ENCODE measurements around the gene SRPX2.
A peak's percentile ranks its signal among the peaks of the same experiment; 100 is the strongest.

Gene SRPX2, protein sequence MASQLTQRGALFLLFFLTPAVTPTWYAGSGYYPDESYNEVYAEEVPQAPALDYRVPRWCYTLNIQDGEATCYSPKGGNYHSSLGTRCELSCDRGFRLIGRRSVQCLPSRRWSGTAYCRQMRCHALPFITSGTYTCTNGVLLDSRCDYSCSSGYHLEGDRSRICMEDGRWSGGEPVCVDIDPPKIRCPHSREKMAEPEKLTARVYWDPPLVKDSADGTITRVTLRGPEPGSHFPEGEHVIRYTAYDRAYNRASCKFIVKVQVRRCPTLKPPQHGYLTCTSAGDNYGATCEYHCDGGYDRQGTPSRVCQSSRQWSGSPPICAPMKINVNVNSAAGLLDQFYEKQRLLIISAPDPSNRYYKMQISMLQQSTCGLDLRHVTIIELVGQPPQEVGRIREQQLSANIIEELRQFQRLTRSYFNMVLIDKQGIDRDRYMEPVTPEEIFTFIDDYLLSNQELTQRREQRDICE

DNA sequence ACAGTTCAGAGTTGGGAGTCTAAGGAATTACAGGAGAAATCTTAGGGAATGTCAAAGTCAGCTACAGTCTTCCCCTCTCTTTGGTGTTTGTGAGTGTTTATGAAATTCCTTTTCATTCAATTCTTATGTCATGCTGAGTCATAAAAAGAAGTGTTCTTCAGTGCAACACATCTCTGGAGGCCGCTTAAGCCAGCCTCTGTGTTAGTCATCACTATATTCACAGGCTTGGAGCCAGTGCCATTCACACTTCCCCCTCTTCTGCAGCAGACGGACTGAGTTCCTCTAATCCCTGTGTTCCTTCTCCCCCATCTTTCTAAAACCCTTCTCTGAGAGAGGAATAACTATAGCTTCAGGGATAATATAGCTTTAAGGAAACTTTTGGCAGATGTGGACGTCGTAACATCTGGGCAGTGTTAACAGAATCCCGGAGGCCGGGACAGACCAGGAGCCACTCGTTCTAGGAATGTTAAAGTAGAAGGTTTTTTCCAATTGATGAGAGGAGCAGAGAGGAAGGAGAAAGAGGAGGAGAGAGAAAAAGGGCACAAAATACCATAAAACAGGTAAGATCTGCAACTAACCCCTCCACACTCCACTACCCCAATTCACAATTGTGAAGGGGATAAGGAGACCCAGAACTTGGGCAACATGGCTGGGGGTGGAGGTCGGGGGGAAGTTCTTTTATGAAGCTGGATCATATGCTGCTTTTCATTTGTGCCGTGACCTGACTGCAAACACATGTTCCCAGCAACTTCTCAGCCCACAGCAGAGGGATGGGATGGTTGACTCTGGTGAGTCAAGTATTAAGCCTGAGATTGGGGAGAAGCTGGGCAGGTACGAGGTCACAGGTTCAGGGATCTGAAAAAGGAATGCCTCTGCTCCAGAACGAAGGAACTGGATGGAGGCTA is at the start of gene SRPX2:
Gene SRPX2 (plus strand): TSS at position 244 of the 905 bp plus-strand sequence. CDS start 2,124 bp downstream, outside the sequence.
- DNase-seq (ENCODE audit: low read depth in 2 of 2), result no peak

DNA sequence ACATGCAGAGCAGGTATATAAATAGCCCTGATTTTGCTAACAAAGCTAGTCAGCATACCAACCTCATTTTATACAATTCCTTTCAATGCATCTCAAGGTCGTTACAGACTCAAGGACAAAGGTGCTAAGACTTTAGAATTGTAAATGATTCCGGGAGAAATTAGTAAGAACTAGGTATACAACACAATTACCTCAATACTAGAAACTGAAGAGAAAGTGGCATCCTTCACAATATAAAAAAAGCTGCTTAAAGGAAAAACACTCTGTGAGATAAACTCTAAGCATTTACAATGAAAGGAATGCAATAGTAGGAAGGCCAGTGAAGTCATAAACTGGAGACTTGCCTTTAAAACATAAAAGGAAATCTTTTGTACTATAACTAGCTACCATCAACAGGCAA is 47.4 kb upstream of the SRPX2 start:
- no peak for DNase-seq (ENCODE audit: low read depth in 2 of 2)

DNA sequence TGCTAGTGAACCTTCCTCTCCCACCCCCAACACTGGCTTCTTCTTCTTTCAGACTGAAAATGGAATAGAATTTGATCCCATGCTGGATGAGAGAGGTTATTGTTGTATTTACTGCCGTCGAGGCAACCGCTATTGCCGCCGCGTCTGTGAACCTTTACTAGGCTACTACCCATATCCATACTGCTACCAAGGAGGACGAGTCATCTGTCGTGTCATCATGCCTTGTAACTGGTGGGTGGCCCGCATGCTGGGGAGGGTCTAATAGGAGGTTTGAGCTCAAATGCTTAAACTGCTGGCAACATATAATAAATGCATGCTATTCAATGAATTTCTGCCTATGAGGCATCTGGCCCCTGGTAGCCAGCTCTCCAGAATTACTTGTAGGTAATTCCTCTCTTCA is 44.5 kb upstream of the SRPX2 start:
- DNase-seq (ENCODE audit: low read depth in 2 of 2), result no peak

DNA sequence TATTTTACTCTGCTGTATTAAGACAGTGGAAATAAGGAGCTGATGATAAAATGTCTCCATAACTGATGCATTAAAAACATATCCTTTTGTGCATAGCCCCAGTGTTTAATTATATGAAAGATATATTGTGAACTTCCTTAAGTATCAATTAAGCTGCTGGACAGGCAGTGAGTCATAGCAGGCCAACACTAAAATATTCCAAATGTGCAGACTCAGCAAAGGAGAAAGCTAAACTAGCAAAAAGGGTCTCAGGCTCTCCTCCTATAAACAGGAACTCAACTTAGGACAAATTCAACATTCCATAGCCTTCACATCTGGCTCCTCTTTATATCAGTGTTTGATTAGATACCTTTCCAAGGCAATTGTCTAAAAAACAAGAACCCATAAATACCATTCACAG is 43.7 kb upstream of the SRPX2 start:
- no peak for DNase-seq (ENCODE audit: low read depth in 2 of 2)

DNA sequence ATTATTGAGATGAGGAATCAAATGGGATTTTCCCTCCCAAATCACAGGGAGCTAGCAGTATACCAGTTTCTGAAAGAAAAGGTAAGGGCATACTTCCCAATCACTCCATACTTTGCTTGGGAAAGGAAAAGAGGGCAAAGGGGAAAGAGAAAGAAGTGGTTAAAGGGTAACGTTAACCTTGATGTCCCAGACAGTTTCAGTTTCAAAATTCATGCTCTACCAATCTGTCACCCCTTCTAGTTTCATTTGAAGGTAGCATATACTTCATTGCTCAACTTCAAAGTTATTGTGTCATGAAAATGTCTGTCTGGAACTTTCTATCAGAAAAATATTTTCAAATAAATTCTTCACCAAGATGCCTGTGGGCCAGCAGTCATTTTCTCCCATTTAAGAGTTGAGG is 43.2 kb upstream of the SRPX2 start:
- DNase-seq (ENCODE audit: low read depth in 2 of 2), result no peak

DNA sequence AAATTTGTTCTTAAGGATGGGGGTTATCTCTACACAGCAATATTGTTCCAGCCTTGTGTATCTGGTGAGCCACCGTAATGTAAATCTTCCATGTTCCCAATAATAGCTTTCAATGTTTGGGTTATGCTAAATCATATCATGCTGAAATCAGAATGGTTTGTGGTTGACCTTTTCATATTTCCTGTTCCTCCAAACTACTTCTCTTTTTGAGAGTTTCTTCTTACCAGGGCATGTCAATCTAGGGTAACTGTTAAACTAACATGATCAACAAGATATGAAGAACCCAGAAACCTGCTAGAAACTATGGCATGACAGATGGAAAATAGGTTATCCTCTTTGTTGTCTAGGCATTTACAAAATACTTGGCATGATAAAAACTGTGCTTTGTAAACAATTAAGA is 37.2 kb upstream of the SRPX2 start:
- DNase-seq (ENCODE audit: low read depth in 2 of 2), result no peak

DNA sequence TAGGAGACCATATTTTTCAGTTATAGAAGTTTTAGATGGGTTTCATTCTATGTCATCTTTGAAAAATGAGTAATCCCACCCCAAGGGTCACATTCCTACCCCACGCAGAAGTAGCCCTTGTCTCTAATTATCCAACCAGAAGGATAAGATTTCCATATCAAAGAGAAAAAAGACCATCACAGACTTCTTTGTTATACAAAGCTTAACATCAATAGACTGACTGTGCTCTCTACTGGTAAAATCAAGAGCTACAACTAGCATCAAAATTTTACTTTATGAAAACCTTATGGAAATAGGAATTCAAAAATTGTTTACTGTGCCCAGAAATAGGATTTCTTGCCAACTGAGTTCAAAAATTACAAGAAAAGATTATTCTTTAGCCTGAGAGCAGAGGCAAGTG is 34.4 kb upstream of the SRPX2 start:
- no peak for DNase-seq (ENCODE audit: low read depth in 2 of 2)

DNA sequence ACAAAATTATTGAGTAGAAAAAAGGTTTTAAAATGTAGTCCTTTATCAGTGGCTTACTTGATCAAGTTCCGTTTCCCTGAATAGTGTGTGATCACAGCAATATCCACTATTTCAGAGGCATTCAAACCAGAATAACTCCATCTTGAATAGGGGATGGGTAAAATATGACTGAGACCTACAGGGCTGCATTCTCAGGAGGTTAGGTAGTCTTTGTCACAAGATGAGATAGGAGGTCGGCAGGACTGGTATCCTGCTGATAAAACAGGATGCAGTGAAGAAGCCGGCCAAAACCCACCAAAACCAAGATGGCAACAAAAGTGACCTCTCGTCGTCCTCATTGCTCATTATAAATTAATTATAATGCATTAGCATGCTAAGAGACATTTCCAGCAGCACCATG is 32.0 kb upstream of the SRPX2 start:
- no peak for DNase-seq (ENCODE audit: low read depth in 2 of 2)

DNA sequence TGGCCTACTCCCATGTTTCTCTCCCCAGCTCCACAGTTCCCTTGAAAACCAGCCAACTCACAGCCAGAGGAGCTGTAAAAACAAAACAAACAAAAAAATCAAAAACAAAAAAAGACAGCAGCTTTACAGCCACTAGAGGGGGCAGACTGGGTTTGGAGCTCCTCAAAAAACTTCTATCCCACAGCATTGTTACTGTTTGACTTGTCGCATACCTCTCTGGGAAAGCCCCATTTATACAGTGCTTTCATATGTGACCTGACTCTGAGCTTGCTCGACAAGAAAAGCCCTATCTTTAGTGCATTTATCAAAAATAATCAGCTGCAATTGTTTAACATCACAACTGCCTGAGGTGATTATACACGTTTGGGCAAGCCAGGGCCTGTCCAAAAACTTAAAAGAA is 29.0 kb upstream of the SRPX2 start:
- no peak for DNase-seq (ENCODE audit: low read depth in 2 of 2)

DNA sequence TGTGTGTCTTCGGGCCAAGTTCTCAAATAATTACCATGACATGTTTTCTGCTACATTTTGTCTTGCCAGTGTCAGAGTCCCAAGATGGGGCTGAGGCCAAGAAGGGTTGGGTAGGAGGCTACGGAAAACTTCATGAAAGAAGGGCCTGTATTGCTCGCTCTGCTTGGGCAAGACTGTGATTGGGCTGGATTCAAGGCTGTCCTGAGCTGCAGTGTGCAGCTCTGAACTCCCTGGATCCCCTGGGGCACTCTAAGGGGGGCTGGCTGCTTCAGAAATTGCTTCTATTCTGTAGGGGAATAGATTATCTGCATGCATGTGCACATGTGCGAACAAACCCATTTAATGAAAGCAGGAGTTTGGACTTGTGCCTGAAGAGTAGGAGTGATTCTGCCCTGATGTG is 21.0 kb upstream of the SRPX2 start:
- DNase-seq (ENCODE audit: low read depth in 2 of 2), result no peak

DNA sequence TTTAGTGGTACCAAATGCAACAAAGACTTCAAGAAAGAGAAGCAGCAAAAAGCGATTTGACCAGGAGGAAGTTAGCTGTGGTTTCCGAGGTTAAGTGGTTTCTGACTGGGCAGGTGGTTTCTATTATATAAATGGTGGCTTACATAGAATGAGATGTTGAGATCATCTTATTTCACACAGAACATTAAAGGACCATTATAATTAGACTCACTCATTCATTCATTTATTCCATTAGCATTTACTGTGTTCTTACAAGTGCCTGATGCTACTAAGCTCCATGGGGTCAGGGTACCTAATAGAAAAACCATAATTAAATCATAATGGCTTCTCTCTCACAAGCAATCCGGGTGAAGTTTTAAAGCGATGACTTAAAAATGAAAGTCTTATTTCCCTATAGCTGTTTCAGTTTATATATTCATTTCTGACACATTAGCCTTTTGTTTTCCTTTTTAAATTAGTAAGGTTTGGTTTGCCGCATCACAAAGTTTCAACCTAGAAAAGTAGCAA is 18.0 kb upstream of the SRPX2 start:
- no peak for DNase-seq (ENCODE audit: low read depth in 2 of 2)

DNA sequence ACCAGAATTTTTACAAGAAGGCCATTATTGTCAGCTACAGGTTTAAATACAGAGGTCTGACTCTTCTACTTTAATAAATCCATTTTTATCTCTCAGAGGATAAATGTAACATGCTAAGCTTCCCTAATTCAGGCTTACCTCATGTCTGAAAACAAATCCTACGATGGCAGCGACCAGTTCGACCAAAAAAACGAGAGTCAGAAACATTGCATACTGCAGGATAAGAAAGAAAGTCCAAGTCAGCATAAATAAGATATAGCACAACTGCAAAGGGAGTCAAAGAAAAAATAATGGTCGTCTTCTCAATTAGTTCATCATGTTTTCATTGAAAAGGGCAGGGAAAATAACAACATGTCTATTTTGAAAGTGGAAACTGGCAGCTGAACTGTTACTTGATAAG is 9.0 kb upstream of the SRPX2 start:
- no peak for DNase-seq (ENCODE audit: low read depth in 2 of 2)

DNA sequence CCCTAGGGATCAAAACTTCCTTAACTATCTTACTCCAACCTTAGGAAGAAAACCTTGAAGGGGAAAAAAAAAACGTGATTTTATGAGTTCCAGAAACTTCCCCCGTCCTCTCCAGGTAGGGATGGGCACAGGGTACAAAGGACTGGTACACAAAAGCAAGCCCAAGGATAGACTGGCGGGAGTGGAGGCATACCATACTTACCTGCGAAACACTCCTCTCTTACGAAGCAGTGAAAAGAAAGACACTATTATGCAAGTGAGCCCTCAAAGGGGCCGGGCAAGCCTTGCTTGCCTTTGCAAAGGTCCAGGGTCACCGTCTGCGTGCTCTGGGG is 8.0 kb upstream of the SRPX2 start:
- no peak for DNase-seq (ENCODE audit: low read depth in 2 of 2)

DNA sequence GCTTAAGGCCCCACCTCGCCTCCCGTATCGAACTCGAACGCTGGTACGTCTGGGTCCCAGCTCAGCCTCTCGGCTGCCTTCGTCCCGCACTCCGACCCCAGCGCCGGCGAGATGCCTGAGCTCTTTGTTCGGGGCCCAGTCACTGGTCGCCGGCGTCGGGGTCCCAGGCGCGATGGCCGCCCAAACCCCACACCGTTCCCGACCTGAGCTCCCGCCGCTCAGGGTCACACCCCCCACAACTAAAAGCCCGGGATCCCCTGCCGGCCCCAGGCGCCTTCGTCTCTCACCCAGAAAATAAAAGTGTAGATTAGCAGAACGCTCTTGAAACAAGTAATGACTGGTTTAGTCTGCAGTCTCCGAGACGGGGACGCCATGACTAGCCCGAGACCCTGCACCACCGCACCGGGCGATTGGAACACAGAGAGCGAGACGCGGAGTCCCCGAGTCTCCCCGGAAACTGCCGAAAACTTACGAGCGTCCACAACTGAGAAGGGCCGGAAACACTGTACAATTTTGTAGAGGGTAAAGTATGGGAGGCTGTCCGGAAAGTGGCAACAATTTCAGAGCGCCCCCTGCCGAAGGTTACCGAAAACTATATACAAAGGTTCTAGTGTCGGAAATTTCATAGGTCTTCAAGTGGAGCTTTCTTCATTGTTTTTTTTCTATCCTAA is 7.5 kb upstream of the SRPX2 start, which contains the start of gene TSPAN6:
Gene TSPAN6 (minus strand): TSS at position 486 of the 671 bp plus-strand sequence. CDS start 112 bp downstream, at position 374.
- DNase-seq (ENCODE audit: low read depth in 2 of 2), result peak; percentile 28 to 29

DNA sequence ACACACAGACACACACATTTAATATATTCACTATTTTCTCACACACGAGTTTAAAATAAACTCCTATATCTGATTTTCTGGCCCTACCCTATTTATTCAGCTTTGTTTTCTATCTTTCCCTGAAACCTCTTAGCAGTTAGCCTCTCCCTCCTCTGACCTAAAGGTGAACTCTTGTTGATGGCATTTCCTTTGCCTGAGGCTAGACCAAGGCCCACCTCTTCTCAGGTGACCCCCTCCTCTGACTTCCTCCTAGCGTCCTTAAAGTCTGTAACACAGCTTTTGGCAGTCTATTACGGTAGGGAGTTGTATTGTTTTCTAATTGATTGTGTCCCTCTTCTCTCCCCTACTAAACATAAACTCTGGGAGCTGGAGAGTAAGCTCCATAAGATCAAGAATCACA is 1.7 kb upstream of the SRPX2 start:
- DNase-seq (ENCODE audit: low read depth in 2 of 2), result no peak

DNA sequence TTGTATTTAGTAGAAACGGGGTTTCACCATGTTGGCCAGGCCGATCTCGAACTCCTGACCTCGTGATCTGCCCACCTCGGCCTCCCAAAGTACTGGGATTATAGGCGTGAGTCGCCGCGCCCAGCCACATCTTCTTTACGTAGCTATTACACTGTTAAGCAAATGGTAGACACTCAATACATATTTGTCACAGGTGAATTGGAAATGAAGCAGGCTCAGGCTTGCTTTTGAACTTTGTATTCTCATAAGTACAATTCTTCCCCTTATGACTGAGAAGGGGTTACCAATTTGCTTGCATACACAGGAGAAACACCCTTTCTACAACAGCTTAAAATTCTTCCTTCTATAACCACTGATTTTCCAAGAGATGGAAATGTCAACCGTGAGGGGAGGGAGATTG is 787 bp upstream of the SRPX2 start:
- DNase-seq (ENCODE audit: low read depth in 2 of 2), result no peak

DNA sequence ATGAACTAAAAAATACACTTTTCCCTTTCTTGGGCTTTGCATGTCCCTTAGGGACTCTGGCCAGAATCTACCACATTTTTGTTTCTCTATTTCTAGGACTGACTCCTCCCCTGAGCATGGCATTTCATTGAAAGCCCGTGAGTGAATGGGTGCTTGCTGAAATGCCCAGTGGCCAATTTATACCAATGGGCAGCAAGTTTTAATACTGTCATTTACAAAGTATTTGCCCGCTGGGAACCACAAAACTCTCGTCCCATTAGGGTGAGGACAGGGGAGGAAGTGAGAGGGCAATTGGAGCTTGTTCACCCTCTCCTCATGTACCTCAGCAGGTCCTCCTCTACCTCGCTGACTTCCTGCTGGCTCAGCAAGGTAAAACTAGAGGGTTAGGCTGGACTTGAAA is 1.1 kb downstream of the SRPX2 start:
- no peak for DNase-seq (ENCODE audit: low read depth in 2 of 2)

DNA sequence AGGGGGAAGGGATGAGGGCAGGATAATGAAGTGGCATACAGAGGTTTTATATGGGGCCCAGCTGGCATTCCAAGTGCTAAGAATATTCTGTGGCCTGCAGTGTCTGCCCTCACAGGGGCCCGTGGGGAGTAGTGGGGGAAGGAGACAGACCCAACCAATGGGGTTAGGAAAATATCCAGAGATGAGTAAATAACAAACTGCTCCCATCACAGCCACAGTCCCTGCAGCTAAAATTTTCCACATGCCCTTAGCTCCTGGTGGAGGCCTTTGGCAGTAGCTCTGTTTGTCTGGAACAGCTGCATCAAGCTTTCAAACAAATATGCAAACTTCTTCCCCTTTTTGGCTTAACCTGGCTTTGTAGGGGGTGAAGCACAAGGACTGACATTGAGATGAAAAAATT is 3.1 kb downstream of the SRPX2 start:
- DNase-seq (ENCODE audit: low read depth in 2 of 2), result no peak

DNA sequence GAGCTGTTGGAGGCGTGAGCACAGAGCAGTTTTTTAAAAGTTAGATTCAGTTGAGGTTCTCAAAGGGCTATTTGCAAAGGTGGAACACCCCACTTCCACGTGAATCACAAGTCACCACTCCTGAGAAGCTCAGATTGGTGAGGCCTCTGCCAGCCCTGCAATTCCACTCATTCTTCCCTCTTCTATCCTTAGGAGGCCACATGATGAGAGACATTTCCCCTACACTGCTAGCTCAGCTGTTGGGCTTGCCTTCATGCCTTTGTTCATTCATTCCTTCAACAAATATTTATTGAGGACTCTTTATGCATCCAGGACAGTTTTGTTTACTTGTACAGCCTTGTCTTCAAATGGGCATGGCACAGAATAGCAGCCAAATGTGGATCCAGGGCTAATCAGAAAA is 3.7 kb downstream of the SRPX2 start:
- DNase-seq (ENCODE audit: low read depth in 2 of 2), result no peak

DNA sequence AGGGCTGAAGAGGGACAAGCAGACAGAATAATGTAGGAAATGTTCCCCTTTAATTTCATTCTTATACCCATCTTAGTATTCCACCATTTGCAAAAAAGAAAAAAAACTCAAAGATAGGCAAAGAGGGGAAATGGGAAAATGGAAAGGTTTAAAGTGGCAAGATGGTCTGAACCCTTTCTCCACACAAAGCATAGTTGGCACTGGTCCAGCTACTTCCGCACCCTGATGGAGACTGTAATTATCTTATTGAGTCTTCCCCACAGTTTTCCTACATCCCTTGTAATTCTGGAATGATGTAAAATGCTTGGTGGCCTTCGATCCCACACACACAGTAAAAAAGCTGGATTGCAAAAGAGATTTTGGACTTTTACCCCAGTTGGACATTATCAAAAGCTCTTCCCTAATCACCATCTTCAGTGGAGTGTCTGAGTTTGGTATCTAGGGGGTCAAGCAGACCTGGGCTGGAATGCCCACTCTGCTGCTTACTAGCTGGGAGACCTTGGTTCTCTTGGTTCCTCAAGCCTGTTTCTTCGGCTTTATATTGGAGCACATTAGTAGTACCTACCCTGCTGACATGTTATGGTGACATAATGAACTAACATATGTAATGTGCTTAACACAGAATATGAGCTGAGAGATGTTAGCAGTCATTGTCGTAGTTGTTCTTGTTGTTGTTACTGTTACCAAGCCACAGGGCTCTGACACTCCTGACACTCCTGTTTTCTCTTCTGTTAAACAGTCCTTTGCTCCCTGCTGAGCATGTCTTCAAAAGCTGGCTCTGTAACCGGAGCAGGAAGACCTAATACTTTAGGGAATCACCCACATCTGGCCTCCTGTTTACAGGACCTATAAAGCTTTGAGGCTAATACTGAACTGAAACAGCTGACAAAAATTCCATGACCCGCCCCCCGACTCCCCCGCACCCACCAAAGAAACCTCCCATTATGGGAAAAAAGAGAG is 4.7 kb downstream of the SRPX2 start:
- no peak for DNase-seq (ENCODE audit: low read depth in 2 of 2)

Measured in stimulated activated CD8-positive, alpha-beta memory T cell treated with anti-CD3 and anti-CD28 coated beads, Interleukin-15, amount 100 ng/mL, for 4 hours (primary cell).